ENCODE measurements around the gene RASGRF1.

DNA sequence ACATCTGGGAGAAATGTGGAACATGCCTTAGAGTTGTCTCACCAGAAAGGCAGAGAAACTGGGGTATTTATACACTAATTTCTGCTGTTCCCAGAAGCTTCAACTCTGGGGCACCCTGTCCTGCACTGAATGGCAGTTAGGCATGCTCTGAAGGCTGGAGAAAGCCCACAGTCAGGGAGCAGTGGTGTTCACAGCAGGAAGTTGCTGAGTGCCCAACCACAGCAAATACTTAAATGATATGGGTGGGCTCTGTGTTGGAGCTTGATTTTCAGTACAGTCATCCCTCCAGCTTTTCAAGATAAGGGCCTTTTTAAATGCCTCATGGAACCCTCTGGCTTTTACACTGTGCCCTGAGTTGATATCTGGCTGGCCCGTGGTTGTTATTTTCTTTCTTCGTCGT, 38.7 kb upstream of the RASGRF1 start:
- TF ChIP-seq CTCF (IDR thresholded peaks at IDR 0.05) (no peak), POLR2AphosphoS5 (IDR thresholded peaks at IDR 0.05) (no peak)

All from prostate gland (tissue), 2 donors.